AML-193 (cell line): ENCODE data around the gene AREL1.

Experiments
- DNase-seq, 2 experiments: peaks; one replicate each; lab custom pipeline; 2025; lab: John Stamatoyannopoulos, UW

Gene AREL1

GRCh38 chr14:74636424-74637177 lies 76.3 kb downstream of the AREL1 start:
- no peak for DNase-seq

GRCh38 chr14:74635847-74636246 lies 77.0 kb downstream of the AREL1 start:
- no peak for DNase-seq

GRCh38 chr14:74634964-74635363 lies 77.9 kb downstream of the AREL1 start:
- DNase-seq: no peak

GRCh38 chr14:74634481-74634880 lies 78.4 kb downstream of the AREL1 start:
- no peak for DNase-seq

GRCh38 chr14:74630881-74631690 lies 81.8 kb downstream of the AREL1 start:
- DNase-seq: no peak

- no peak for DNase-seq
Observed at GRCh38 chr14:74628418-74628817, 84.5 kb downstream of the AREL1 start.

- DNase-seq: peak; percentile 53 to 60
Observed at GRCh38 chr14:74627076-74627475, 85.8 kb downstream of the AREL1 start.

GRCh38 chr14:74622257-74622656 lies 90.6 kb downstream of the AREL1 start:
- no peak for DNase-seq

GRCh38 chr14:74621556-74621955 lies 91.3 kb downstream of the AREL1 start:
- DNase-seq: no peak

- DNase-seq: no peak
Observed at GRCh38 chr14:74620923-74621322, 92.0 kb downstream of the AREL1 start.

- DNase-seq: peak; percentile 21 to 38
Observed at GRCh38 chr14:74620497-74620921, 92.4 kb downstream of the AREL1 start.

GRCh38 chr14:74619672-74620131 lies 93.2 kb downstream of the AREL1 start:
- no peak for DNase-seq

- DNase-seq: peak; percentile 94 to 95
Observed at GRCh38 chr14:74618078-74618952, 94.6 kb downstream of the AREL1 start.

- DNase-seq: no peak
Observed at GRCh38 chr14:74616996-74617700, 95.7 kb downstream of the AREL1 start.

- peak; percentile 37 to 45 for DNase-seq
Observed at GRCh38 chr14:74616507-74616906, 96.4 kb downstream of the AREL1 start.

- DNase-seq: no peak
Observed at GRCh38 chr14:74615735-74616134, 97.1 kb downstream of the AREL1 start.

GRCh38 chr14:74614508-74615495 lies 98.1 kb downstream of the AREL1 start:
- no peak for DNase-seq

- DNase-seq: no peak
Observed at GRCh38 chr14:74613211-74613914, 99.5 kb downstream of the AREL1 start.

GRCh38 chr14:74612350-74613021 lies 100.4 kb downstream of the AREL1 start:
- DNase-seq: peak; percentile 62 to 68
